Testis (tissue), 5 donors: Measurements from ENCODE around the gene RAI1. TPM values are rescaled to one million over a fixed set of nuclear protein-coding genes. Genes with fewer than 3 reads are reported as not detected.
A peak's percentile ranks its signal among the peaks of the same experiment; 100 is the strongest.
"Not testable (repeated sequence)": the region's sequence is repeated elsewhere in the genome, so short reads cannot be mapped to it uniquely, and the experiment has no call there.

Experiments used
- DNase-seq: peaks from one replicate; pipeline ENCODE4 v3.0.0-alpha.2; 2019
- H3K27ac ChIP-seq, 2 donors: fragments of 200-600 bp; sonication (generic); one replicate each; pipeline ENCODE4 v1.5.1; 2019
- H3K27me3 ChIP-seq: fragments of 200-600 bp; sonication (generic); one replicate; pipeline ENCODE4 v1.5.1; 2019
- H3K36me3 ChIP-seq: fragments of 200-600 bp; sonication (generic); one replicate; pipeline ENCODE4 v1.5.1; 2017; ENCODE audit warnings: low read depth; ENCODE audit errors: missing control alignments
- H3K4me1 ChIP-seq: fragments of 200-600 bp; sonication (generic); one replicate; pipeline ENCODE4 v1.5.1; 2019
- H3K4me3 ChIP-seq, 2 donors: fragments of 200-600 bp; sonication (generic); one replicate each; pipeline ENCODE4 v1.5.1; 2017 to 2019
- H3K9me3 ChIP-seq: fragments of 200-600 bp; sonication (generic); one replicate; pipeline ENCODE4 v1.5.1; 2017
- CTCF ChIP-seq, 3 experiments: fragments of 450-650 bp in 2 of 3; fragments of 200-600 bp in 1 of 3; sonication (generic) in 1 of 3; IDR thresholded peaks; one replicate each; pipeline ENCODE4 v1.5.1; 2016 to 2019; ENCODE audit warnings: antibody characterized with exemption in 3 of 3, mild to moderate bottlenecking in 2 of 3, moderate library complexity in 1 of 3
- POLR2A ChIP-seq: fragments of 450-650 bp; IDR thresholded peaks from one replicate; pipeline ENCODE4 v1.6.1; 2017; ENCODE audit warnings: antibody characterized with exemption, mild to moderate bottlenecking, moderate library complexity
- WGBS, 2 donors: methylation state at CpG; one replicate each; pipeline ENCODE4 v1.1.5; 2018; 5-methylcytosine and 5-hydroxymethylcytosine counted together
- intact Hi-C: fragments of 100-400 bp; cut with DNase I; formaldehyde crosslinking; loops from one replicate; pipeline ENCODE4 v1.15.1; 2023; ENCODE audit warnings: low total_unique reads
- long read RNA-seq, 2 donors: transcript quantifications; one replicate each; lab custom pipeline, GENCODE V29; 2026
- polyA plus RNA-seq: library from polyadenylated mRNA; stranded (reverse); fragments of 350-450 nt; fragmentation: Illumina TruSeq; extraction: RNeasy Lipid Tissue Mini Kit (QIAGEN cat#74804); gene quantifications from one replicate; pipeline ENCODE4 v1.2.3, GENCODE V29; 2014; ENCODE audit warnings: low read depth, low replicate concordance; ENCODE audit not compliant: insufficient read depth
- total RNA-seq, 2 donors: library from RNA; depleted of rRNA; stranded (reverse); fragments of >200 nt; gene quantifications; one replicate each; pipeline ENCODE4 v1.2.3, GENCODE V29; 2016

Gene RAI1, protein sequence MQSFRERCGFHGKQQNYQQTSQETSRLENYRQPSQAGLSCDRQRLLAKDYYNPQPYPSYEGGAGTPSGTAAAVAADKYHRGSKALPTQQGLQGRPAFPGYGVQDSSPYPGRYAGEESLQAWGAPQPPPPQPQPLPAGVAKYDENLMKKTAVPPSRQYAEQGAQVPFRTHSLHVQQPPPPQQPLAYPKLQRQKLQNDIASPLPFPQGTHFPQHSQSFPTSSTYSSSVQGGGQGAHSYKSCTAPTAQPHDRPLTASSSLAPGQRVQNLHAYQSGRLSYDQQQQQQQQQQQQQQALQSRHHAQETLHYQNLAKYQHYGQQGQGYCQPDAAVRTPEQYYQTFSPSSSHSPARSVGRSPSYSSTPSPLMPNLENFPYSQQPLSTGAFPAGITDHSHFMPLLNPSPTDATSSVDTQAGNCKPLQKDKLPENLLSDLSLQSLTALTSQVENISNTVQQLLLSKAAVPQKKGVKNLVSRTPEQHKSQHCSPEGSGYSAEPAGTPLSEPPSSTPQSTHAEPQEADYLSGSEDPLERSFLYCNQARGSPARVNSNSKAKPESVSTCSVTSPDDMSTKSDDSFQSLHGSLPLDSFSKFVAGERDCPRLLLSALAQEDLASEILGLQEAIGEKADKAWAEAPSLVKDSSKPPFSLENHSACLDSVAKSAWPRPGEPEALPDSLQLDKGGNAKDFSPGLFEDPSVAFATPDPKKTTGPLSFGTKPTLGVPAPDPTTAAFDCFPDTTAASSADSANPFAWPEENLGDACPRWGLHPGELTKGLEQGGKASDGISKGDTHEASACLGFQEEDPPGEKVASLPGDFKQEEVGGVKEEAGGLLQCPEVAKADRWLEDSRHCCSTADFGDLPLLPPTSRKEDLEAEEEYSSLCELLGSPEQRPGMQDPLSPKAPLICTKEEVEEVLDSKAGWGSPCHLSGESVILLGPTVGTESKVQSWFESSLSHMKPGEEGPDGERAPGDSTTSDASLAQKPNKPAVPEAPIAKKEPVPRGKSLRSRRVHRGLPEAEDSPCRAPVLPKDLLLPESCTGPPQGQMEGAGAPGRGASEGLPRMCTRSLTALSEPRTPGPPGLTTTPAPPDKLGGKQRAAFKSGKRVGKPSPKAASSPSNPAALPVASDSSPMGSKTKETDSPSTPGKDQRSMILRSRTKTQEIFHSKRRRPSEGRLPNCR (N-terminal part only)
- total RNA-seq (10 to 100 TPM; 42.8 to 44.5 TPM), polyA plus RNA-seq (17.5 TPM)
- long read RNA-seq, donor 1, partial matches to known transcripts, result 0 of 1 reads
- long read RNA-seq, donor 1, other reads (novel, unspliced or antisense), result 0 of 1 reads
- long read RNA-seq, donor 2, partial matches to known transcripts, result 0 of 2 reads
- long read RNA-seq, donor 2, other reads (novel, unspliced or antisense), result 0 of 2 reads

- DNase-seq, result peak; percentile 81
- WGBS, 2 donors, result 0% methylated on average over 15 to 59 of the region's 84 CpGs
- H3K9me3 ChIP-seq, result no peaks in the 10 kb centered on the region
These were observed at the start of gene RAI1 for GRCh38 chr17:17681187-17681743. TSS of gene RAI1 (plus strand) at chr17:17681458. CDS start at chr17:17792949, 111,491 bp downstream.

DNA sequence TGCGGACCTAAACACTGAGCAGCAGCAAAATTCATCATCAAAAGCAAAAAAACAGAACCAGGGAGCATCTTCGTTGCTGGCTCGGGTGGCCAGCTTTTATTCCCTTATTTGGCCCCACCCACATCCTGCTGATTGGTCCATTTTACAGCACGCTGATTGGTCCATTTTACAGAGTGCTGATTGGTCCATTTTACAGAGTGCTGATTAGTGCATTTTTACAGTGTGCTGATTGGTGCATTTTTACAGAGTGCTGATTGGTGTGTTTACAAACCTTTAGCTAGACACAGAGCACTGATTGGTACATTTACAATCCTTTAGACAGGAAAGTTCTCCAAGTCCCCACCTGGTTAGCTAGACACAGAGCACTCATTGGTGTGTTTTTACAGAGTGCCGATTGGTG is 48.6 kb upstream of the RAI1 start:
- H3K9me3 ChIP-seq, intact Hi-C loops, H3K4me3 ChIP-seq, H3K27me3 ChIP-seq, H3K36me3 ChIP-seq: not testable (repeated sequence)
- peak; percentile 52 for DNase-seq
- WGBS, 2 donors, result 66 to 69% methylated on average over 5 of the region's 5 CpGs
- peak overlapping the region in 1 of 2 donors; percentile 50 for H3K27ac ChIP-seq
- peaks cover 18% of the 10 kb centered on the region for H3K4me1 ChIP-seq

More at GRCh38 chr17:17681187-17681743, at the start of gene RAI1:
- intact Hi-C loops, result loop anchor here (5.0 to 10.0 kb wide), 3 partner anchors 131 to 354 kb away; partner anchors contain the start of genes ATPAF2 and GID4
- Histone ChIP-seq H3K4me1 (peaks cover 33% of the 10 kb centered on the region), H3K27ac (peak within 1 kb of the TSS; percentile 93 to 95), H3K36me3 (no peaks in the 10 kb centered on the region), H3K4me3 (peak within 1 kb of the TSS; percentile 73 to 86), H3K27me3 (no peaks in the 10 kb centered on the region)
- peak; percentile 75 to 97 (median 93) for TF ChIP-seq CTCF (IDR thresholded peaks at IDR 0.05)
- TF ChIP-seq POLR2A, result no peak

GRCh38 chr17:17633310-17633709 is 47.9 kb upstream of the RAI1 start:
- Histone ChIP-seq H3K4me3 (no peak overlapping the region), H3K27me3 (no peaks in the 10 kb centered on the region), H3K9me3 (no peaks in the 10 kb centered on the region), H3K27ac (peak overlapping the region in 1 of 2 donors; percentile 50), H3K36me3 (no peaks in the 10 kb centered on the region), H3K4me1 (peaks cover 18% of the 10 kb centered on the region)
- 85 to 100% methylated on average over 1 to 6 of the region's 6 CpGs for WGBS, 2 donors
- intact Hi-C loops, result no loop called here
- TF ChIP-seq CTCF (IDR thresholded peaks at IDR 0.05), result no peak
- no peak for TF ChIP-seq POLR2A
- no peak for DNase-seq

DNA sequence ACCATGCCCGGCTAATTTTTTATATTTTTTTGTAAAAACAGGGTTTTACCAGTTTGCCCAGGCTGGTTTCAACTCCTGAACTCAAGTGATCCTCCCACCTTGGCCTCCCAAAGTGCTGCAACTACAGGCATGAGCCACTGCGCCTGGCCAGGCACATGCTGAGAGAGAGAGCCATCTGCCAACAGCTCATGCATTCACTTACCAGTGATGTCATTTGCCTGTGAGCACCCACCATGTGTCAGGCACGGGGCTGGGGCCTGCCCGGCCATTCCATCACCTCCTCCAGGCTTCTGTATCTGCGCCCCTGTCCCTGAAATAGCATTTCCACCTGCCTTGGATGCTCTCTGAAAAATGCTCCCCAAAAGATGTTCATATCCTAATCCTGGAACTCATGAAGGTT is 46.1 kb upstream of the RAI1 start:
- no peak for TF ChIP-seq CTCF (IDR thresholded peaks at IDR 0.05)
- TF ChIP-seq POLR2A, result no peak
- Histone ChIP-seq H3K36me3 (no peaks in the 10 kb centered on the region), H3K27me3 (no peaks in the 10 kb centered on the region), H3K4me1 (peaks cover 18% of the 10 kb centered on the region), H3K27ac (peak overlapping the region in 1 of 2 donors; percentile 67), H3K9me3 (no peaks in the 10 kb centered on the region), H3K4me3 (no peak overlapping the region)
- no peak for DNase-seq
- 80 to 97% methylated on average over 3 to 5 of the region's 5 CpGs for WGBS, 2 donors
- intact Hi-C loops, result loop anchor here (5.0 kb wide), 1 partner anchor 143 kb away; no protein-coding TSS in a partner anchor

DNA sequence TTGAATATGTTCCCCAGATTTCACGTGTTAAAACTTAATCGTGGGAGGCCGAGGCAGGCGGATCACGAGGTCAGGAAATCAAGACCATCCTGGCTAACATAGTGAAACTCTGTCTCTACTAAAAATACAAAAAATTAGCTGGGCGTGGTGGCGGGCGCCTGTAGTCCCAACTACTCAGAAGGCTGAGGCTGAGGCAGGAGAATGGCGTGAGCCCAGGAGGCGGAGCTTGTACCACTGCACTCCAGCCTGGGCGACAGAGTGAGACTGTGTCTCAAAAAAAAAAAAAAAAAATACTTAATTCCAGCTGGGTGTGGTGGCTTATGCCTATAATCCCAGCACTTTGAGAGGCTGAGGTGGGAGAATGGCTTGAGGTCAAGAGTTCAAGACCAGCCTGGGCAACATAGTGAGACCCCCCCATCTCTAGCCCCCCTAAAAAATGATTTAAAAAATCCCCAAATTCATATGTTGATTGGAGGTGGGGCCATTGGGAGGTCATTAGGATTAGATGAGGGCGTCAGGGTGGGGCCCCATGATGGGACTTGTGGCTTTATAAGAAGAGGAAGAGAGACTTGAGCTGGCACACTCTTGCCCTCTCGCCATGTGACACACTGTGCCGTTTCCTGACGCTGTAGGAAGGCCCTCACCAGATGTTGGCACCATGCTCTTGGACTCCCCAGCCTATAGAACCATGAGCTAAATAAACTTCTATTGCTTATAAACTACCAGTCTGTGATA is 45.6 kb upstream of the RAI1 start:
- DNase-seq, result peak; percentile 44
- H3K36me3 ChIP-seq, H3K27me3 ChIP-seq, H3K9me3 ChIP-seq, H3K4me3 ChIP-seq: not testable (repeated sequence)
- H3K4me1 ChIP-seq, result peaks cover 18% of the 10 kb centered on the region
- intact Hi-C loops, result loop anchor here (5.0 kb wide), 1 partner anchor 143 kb away; no protein-coding TSS in a partner anchor
- WGBS, 2 donors, result 70 to 81% methylated on average over 15 of the region's 15 CpGs
- peak overlapping the region; percentile 39 to 67 for H3K27ac ChIP-seq
